Mesothelial cell of epicardium (in vitro differentiated cells): Measurements from ENCODE around the gene CDH24. TPM values are rescaled to one million over a fixed set of nuclear protein-coding genes. Genes with fewer than 3 reads are reported as not detected.

Source experiments
- DNase-seq, 2 experiments: peaks; one replicate each; pipeline ENCODE4 v3.0.0; 2021; ENCODE audit warnings: low spot score in 2 of 2; ENCODE audit not compliant: unreplicated experiment in 2 of 2
- H3K27ac Mint-ChIP-seq: 2 replicates; pipeline ENCODE4 v1.8.0; 2021; ENCODE audit warnings: mixed read lengths
- H3K27me3 Mint-ChIP-seq: 2 replicates; pipeline ENCODE4 v1.8.0; 2021; ENCODE audit warnings: low read depth, mixed read lengths
- H3K36me3 Mint-ChIP-seq: 2 replicates; pipeline ENCODE4 v1.8.0; 2021; ENCODE audit warnings: mixed read lengths
- H3K4me1 Mint-ChIP-seq: 2 replicates; pipeline ENCODE4 v1.8.0; 2021; ENCODE audit warnings: mixed read lengths
- H3K4me3 Mint-ChIP-seq: 2 replicates; pipeline ENCODE4 v1.8.0; 2021; ENCODE audit warnings: mild to moderate bottlenecking, moderate library complexity, mixed read lengths
- H3K9me3 Mint-ChIP-seq: 2 replicates; pipeline ENCODE4 v1.8.0; 2021; ENCODE audit warnings: mixed read lengths
- total RNA-seq: library from RNA; stranded (reverse); gene quantifications from 3 replicates; pipeline ENCODE4 v1.2.1, GENCODE V29; 2021
- TF ChIP-seq, protein P1 (sequence below): fragments of 200-600 bp; sonication (generic); IDR thresholded peaks from one replicate; pipeline ENCODE4 v1.5.0; 2021; ENCODE audit warnings: antibody characterized with exemption; ENCODE audit not compliant: unreplicated experiment

Gene CDH24
- total RNA-seq, 1 donor from 2014 or later: 30.4 TPM

DNA sequence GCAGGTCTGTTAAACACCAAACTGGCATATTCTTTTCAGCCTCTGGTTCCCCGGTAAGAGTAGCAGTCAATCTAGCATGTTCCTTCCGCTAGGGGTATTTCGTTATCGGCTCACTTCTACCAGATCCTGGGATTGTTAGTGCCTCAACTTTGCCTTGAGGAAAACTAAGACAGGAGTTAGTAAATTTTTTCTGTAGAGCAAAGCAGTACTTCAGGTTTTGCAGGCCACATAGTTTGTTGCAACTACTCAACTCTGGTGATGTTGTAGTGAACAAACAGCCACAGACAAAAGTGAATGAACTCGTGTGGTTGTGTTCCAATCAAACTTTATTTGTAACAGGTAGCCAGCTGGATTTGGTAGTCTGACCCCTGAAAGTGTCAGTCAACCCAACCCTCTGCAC, 6.3 kb upstream of the CDH24 start:
- Mint-ChIP-seq H3K4me1 (peaks cover 35% of the 10 kb centered on the region), H3K36me3 (peaks cover 33% of the 10 kb centered on the region), H3K27ac (peak overlapping the region; percentile 95), H3K27me3 (no peaks in the 10 kb centered on the region), H3K9me3 (no peaks in the 10 kb centered on the region), H3K4me3 (no peak overlapping the region)
- TF ChIP-seq, protein P1, sequence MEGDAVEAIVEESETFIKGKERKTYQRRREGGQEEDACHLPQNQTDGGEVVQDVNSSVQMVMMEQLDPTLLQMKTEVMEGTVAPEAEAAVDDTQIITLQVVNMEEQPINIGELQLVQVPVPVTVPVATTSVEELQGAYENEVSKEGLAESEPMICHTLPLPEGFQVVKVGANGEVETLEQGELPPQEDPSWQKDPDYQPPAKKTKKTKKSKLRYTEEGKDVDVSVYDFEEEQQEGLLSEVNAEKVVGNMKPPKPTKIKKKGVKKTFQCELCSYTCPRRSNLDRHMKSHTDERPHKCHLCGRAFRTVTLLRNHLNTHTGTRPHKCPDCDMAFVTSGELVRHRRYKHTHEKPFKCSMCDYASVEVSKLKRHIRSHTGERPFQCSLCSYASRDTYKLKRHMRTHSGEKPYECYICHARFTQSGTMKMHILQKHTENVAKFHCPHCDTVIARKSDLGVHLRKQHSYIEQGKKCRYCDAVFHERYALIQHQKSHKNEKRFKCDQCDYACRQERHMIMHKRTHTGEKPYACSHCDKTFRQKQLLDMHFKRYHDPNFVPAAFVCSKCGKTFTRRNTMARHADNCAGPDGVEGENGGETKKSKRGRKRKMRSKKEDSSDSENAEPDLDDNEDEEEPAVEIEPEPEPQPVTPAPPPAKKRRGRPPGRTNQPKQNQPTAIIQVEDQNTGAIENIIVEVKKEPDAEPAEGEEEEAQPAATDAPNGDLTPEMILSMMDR: no peak
- no peak for DNase-seq

DNA sequence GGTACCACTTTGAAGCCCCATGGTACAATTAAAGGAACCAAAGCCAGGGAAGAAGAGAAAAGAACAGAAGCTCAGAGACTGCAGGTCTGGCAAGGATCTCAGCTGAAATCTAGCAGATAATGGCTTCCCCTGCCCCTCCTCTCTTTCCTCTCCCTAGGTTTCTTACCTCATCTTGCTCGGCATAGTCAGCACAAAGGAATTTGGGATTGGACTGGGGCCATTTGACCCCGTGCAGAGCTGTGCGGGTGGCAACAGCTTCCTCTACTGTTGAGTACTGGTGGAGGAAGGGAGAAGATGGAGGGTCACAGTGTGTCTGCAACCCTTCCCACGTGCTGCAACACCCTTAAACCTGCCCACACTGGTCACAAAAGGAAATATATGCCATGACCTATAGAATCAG, 4.7 kb upstream of the CDH24 start:
- peaks cover 34% of the 10 kb centered on the region for H3K4me1 Mint-ChIP-seq
- peak overlapping the region; percentile 15 for H3K4me3 Mint-ChIP-seq
- TF ChIP-seq, protein P1: no peak
- H3K27me3 Mint-ChIP-seq: no peaks in the 10 kb centered on the region
- H3K36me3 Mint-ChIP-seq: peaks cover 33% of the 10 kb centered on the region
- peak in 1 of 2 experiments; percentile 81 for DNase-seq
- H3K27ac Mint-ChIP-seq: peak overlapping the region; percentile 95
- H3K9me3 Mint-ChIP-seq: no peaks in the 10 kb centered on the region

DNA sequence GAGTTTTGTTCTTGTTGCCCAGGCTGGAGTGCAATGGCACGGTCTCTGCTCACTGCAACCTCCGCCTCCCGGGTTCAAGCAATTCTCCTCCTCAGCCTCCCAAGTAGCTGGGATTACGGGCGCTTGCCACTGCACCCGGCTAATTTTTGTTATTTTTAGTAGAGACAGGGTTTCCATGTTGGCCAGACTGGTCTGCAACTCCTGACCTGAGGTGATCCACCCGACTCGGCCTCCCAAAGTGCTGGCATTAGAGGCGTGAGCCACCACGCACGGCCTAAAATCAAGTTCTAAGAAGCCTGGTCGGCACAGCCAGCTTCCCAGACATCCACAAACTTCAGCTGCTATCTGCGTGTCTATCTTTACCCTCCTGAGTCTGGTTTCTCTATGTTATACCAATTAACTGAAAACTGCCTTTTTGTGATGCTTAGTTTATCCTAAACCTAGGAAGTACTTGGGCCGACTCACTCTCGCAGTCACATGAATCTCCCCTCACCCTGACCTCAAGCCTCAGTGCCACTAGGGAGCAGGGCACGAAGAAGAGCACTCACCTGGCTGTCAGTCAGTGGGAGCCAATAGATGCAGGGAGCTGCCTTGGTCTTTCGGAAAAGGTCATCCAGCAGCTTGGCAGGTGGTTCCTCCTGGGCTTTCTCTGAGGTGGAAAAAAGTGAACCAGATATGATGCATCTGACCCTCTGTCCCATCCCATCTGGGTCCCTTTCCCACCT, 3.4 kb upstream of the CDH24 start:
- Mint-ChIP-seq H3K9me3 (no peaks in the 10 kb centered on the region), H3K36me3 (peaks cover 28% of the 10 kb centered on the region), H3K4me3 (no peak overlapping the region), H3K27ac (peak overlapping the region; percentile 47), H3K27me3 (no peaks in the 10 kb centered on the region), H3K4me1 (peaks cover 42% of the 10 kb centered on the region)
- no peak for DNase-seq
- TF ChIP-seq, protein P1: no peak

DNA sequence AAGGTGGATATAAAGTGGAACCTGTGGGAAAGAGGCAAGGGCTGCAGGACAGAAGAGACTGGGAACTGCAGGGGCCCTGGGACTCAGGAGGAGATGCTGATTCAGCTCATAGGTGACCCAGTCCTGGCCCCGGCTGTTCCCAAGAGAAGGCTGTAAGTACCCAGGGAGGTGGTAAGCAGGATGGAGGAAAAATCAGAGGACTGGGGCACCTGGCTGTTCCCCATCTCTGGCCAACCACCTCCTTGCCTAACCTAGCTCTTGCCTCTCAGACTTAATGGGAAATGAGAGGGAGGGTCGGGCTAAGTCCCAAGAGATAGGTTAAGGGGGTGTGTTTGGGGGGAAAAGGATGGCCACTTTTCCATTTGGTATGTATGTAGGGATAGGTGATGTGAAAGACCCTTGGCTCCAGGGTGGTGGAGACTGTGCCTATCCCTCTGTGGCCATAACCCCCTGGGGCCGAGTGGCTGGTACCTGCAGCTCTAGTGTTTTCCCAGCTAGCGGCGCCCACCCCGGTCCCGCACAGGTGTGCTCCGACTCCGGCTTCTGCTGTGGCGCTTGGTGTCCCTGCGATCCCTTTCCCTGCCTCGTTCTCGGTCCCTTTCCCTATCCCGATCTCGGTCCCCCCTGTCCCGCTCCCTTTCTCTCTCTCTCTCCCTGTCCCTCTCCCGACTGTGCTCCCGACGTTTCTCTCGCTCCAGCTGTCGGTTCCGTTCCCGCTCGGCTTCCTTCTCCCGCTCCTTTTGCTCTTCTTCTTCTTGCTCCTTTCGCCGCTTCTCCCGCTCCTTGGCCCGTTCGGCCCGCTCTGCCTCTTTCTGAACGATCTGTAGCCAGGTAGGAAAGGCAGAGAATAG, 1.6 kb upstream of the CDH24 start:
- Mint-ChIP-seq H3K27me3 (no peaks in the 10 kb centered on the region), H3K9me3 (no peaks in the 10 kb centered on the region), H3K36me3 (peaks cover 20% of the 10 kb centered on the region), H3K4me1 (peaks cover 39% of the 10 kb centered on the region), H3K27ac (peak overlapping the region; percentile 58), H3K4me3 (no peak overlapping the region)
- DNase-seq: no peak
- TF ChIP-seq, protein P1: no peak

DNA sequence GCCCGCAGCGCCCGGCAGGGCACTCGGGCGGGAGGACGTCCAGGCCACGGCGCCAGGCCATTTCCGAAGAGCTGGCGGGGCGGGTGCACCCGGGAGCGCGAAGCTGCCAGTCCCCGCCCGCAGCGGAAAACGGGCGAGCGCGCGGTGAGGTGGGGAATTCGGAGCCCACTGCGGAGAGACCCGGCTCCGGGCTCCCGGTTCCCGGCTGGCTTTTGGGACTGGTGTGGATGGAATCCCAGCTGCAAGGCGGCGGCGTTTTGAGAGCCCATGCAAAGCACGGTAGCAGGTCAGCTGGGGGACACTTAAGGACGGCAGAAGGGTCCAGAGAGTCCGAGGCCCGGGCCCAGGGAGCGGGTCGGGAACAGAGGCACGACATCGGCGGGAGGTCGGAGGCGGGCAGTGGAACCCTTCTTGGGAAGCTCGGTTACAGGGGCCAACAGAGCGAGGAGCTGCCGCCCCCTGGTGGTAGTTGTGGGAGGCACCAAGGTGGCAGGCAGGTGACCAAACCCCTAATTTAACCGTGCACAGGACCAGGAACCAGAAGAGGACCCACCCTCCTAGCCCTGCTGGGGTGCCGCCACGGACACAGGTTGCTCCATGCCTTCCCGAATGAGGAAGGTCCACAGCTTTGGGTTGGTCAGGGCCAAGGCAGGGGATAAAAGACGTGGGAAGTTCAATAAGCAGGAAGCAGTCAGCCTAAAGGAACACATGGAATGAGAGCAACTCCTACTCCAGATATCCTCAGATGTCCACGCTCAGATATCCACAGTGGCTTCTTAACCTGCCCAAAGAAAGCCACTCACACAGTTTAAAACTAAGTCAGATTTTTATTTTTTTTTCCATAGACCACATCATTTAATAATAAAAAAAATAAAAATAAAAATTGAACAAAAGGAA, 685 bp upstream of the CDH24 start:
- H3K27me3 Mint-ChIP-seq: no peaks in the 10 kb centered on the region
- peak overlapping the region; percentile 95 for H3K27ac Mint-ChIP-seq
- peak overlapping the region; percentile 84 for H3K4me3 Mint-ChIP-seq
- H3K4me1 Mint-ChIP-seq: peaks cover 30% of the 10 kb centered on the region
- peak; percentile 78 to 96 for DNase-seq
- TF ChIP-seq, protein P1: peak; percentile 99
- peaks cover 13% of the 10 kb centered on the region for H3K36me3 Mint-ChIP-seq
- no peaks in the 10 kb centered on the region for H3K9me3 Mint-ChIP-seq
